22Rv1 (cell line): ENCODE data around the gene RAB5B.

Experiments used
- H3K27ac ChIP-seq: fragments of 450-650 bp; 2 replicates; pipeline ENCODE4 v1.5.1; 2017
- ZFX ChIP-seq: fragments of 450-650 bp; IDR thresholded peaks from 2 replicates; pipeline ENCODE4 v1.6.1; 2017; ENCODE audit warnings: antibody characterized with exemption, borderline replicate concordance
- TF ChIP-seq, protein P1 (sequence below): fragments of 450-650 bp; IDR thresholded peaks from 2 replicates; pipeline ENCODE4 v1.5.1; 2017; ENCODE audit warnings: mild to moderate bottlenecking

RAB5B gene

GRCh38 chr12:55946553-55946952, 27.3 kb upstream of the RAB5B start:
- no peak overlapping the region for H3K27ac ChIP-seq
- TF ChIP-seq, protein P1, sequence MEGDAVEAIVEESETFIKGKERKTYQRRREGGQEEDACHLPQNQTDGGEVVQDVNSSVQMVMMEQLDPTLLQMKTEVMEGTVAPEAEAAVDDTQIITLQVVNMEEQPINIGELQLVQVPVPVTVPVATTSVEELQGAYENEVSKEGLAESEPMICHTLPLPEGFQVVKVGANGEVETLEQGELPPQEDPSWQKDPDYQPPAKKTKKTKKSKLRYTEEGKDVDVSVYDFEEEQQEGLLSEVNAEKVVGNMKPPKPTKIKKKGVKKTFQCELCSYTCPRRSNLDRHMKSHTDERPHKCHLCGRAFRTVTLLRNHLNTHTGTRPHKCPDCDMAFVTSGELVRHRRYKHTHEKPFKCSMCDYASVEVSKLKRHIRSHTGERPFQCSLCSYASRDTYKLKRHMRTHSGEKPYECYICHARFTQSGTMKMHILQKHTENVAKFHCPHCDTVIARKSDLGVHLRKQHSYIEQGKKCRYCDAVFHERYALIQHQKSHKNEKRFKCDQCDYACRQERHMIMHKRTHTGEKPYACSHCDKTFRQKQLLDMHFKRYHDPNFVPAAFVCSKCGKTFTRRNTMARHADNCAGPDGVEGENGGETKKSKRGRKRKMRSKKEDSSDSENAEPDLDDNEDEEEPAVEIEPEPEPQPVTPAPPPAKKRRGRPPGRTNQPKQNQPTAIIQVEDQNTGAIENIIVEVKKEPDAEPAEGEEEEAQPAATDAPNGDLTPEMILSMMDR, result no peak
- no peak for TF ChIP-seq ZFX

DNA sequence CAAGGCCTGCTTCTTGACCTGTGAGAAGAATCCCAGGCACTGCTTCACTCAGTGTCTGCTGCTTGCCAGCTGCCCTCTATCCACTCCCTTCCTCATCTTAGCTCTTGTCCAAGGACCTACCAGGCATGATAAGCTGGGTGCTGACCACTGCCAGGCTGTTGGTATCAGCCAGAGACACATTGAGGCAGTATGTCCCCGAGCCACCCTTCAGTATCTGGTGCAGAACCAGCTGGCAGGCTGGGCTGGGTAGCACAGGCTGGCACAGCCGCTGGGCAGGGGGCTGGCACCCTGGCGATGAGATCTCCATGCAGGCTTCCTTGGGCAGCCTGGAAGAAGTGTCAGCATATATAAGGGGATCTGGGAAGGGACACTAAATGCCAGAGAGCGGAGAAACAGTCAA, 18.5 kb upstream of the RAB5B start:
- peak overlapping the region; percentile 36 for H3K27ac ChIP-seq
- TF ChIP-seq, protein P1, result no peak
- no peak for TF ChIP-seq ZFX

DNA sequence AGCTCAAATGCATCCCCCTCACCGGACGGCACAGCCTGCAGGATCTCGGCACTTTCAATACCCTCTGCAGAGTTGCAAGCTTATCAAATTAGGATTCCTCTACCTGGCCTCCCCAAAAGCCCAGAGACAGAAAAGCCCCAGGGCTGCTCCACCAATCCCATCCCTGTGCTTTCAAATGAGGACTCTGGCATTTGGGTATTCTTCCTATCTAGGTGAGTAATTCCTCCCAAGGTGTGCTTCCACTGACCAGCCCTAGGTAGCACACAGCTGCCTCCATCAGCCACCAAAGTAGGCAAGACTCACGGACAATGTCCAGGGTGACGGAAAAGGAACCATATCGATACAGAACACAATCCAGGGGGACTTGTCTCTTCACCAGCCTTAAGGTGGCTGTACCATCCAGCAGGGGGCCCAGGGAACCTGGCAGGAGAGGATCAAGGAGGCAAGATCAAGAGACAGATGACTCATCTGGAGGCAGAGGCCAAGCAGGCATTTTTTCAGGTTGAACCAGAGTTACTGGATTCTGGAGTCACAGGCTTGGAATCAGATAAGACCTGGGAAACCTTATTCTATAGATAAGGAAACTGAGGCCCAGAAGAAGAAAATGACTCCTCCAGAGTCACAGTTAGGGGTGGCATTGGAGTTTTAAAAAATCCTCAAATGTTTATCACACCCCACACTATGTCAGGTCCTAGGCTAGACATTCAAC, 17.9 kb upstream of the RAB5B start:
- TF ChIP-seq, protein P1, result peak; percentile 76
- no peak for TF ChIP-seq ZFX
- H3K27ac ChIP-seq, result peak overlapping the region; percentile 36

DNA sequence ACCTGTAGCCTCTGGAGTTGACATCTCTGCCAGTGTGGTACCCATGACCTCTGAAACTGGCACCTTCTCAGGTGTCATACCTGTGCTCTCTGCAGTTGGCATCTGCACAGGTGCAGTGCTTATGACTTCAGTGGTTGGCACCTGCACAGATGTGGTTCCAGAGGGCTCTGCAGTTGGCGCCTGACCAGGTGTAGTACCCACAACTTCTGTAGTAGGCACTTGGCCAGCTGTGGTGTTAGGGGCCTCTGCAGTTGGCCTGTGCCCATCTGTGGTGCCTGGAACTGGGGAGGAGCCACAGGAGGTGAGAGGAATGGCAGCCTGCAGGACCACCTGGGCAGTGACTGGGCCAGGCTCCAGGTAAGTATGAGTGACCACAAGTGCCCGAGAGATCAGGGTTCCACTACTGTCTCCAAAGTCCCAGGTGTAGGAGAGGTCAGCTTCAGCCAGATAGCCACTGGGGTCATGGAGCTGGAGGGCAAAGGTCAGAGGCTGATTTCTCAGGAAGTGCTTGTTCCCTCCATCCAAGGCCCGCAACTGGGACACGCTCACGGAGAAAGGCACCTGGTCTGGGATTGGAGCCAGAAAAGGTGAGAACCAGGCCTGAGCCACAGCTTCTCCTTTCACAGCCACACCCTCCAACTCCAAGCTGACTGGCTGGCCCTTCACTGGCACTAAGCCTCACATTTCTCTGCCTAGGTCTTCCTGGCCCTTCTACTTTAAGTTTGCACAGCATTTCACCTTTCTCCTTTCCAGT, 16.6 kb upstream of the RAB5B start:
- TF ChIP-seq ZFX, result no peak
- TF ChIP-seq, protein P1, result no peak
- peak overlapping the region; percentile 75 for H3K27ac ChIP-seq

DNA sequence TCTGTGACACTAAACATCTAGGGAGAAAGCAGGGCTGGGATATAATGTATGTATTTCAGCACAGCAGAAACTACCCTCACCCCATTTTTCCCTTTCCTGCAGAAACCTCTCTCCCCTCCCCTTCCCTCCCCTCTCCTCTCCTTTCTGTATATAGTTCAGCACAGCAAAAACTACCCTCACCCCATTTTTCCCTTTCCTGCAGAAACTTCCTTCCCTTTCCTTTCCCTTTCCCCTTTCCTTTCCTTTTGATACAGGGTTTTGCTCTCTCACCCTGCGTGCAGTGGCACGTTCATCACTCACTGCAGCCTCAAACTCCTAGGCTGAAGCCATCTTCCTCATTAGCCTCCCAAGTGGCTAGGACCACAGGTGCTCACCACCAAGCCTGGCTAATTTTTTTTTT, 10.1 kb upstream of the RAB5B start:
- TF ChIP-seq, protein P1, result no peak
- TF ChIP-seq ZFX, result no peak
- no peak overlapping the region for H3K27ac ChIP-seq

GRCh38 chr12:55965240-55965639, 8.6 kb upstream of the RAB5B start:
- H3K27ac ChIP-seq, result no peak overlapping the region
- TF ChIP-seq ZFX, result no peak
- TF ChIP-seq, protein P1, result no peak

DNA sequence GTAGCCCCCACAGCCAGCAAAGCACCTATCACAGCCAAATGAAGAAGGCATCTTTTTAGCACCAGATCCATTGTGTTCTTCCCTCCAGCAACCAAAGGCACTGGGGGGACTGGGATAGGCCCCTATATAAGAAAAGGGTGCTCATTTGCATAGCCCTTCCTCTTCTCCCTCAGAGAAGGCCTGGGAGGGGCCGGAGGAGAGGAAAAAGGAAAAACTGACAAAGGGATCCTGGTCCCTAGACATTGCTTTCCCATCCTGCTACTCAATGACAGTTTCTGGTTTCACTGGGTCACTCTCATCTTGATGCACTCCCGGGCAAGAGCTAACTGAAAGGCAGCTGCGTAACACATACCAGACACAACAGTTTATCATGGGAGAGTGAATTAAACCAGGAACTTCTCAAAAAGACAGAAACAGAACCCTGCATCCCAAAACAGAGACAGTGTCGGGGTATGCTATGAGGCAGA, 7.9 kb upstream of the RAB5B start, which contains the start of gene PMEL:
TSS of gene PMEL (minus strand) at position 102 of the 467 bp plus-strand sequence. CDS start at position 71, 31 bp downstream.
- no peak for TF ChIP-seq ZFX
- TF ChIP-seq, protein P1, result no peak
- H3K27ac ChIP-seq, result peak within 1 kb of the TSS; percentile 79
